Fibroblast of lung (primary cell): ENCODE results near the gene SPACDR. TPM values are rescaled to one million over a fixed set of nuclear protein-coding genes. Genes with fewer than 3 reads are reported as not detected.

Experiments
- DNase-seq, 2 donors: peaks; one replicate each; pipeline versions ENCODE4 v3.0.0 to v3.0.0-alpha.2; 2010; ENCODE audit warnings: low read depth in 2 of 2
- H2AFZ ChIP-seq: 2 replicates; pipeline ENCODE4 v1.5.1; 2012; ENCODE audit warnings: low read length, control low read depth, inconsistent platforms
- H3K27ac ChIP-seq: 2 replicates; pipeline ENCODE4 v1.5.1; 2011; ENCODE audit warnings: low read length, control low read depth; ENCODE audit not compliant: insufficient read depth
- H3K27me3 ChIP-seq: 2 replicates; pipeline ENCODE4 v1.5.1; 2011; ENCODE audit warnings: mild to moderate bottlenecking, low read length; ENCODE audit not compliant: control insufficient read depth, insufficient read depth
- H3K36me3 ChIP-seq: 2 replicates; pipeline ENCODE4 v1.5.1; 2011; ENCODE audit warnings: low read length; ENCODE audit not compliant: control insufficient read depth, insufficient read depth
- H3K4me1 ChIP-seq: 2 replicates; pipeline ENCODE4 v1.5.1; 2011; ENCODE audit warnings: low read length; ENCODE audit not compliant: control insufficient read depth, insufficient read depth; ENCODE audit errors: extremely low read depth
- H3K4me2 ChIP-seq: 2 replicates; pipeline ENCODE4 v1.5.1; 2011; ENCODE audit warnings: low read length, control low read depth; ENCODE audit not compliant: insufficient read depth; ENCODE audit errors: extremely low read depth
- H3K4me3 ChIP-seq, 4 experiments: fragments of 200-600 bp in 1 of 4; sonication (generic) in 1 of 4; replicated peaks in 1 of 4; 2 replicates each; pipeline ENCODE4 v1.5.1; 2011 to 2016; ENCODE audit warnings: low read length in 4 of 4, low read depth in 3 of 4, mild to moderate bottlenecking in 3 of 4, control low read depth in 2 of 4, inconsistent platforms in 1 of 4, mixed read lengths in 1 of 4; ENCODE audit not compliant: insufficient read depth in 1 of 4; ENCODE audit errors: control extremely low read depth in 1 of 4
- H3K79me2 ChIP-seq: 2 replicates; pipeline ENCODE4 v1.5.1; 2012; ENCODE audit warnings: mild to moderate bottlenecking, low read length, inconsistent platforms; ENCODE audit not compliant: control insufficient read depth, insufficient read depth
- H3K9ac ChIP-seq: 2 replicates; pipeline ENCODE4 v1.5.1; 2011; ENCODE audit warnings: mild to moderate bottlenecking, low read length, control low read depth; ENCODE audit not compliant: insufficient read depth
- H3K9me3 ChIP-seq: 2 replicates; pipeline ENCODE4 v1.5.1; 2012; ENCODE audit warnings: low read depth, low read length; ENCODE audit not compliant: control insufficient read depth, insufficient read depth
- H4K20me1 ChIP-seq: 2 replicates; pipeline ENCODE4 v1.5.1; 2011; ENCODE audit warnings: low read length; ENCODE audit not compliant: control insufficient read depth, insufficient read depth; ENCODE audit errors: extremely low read depth
- EZH2 ChIP-seq: IDR thresholded peaks from 2 replicates; pipeline ENCODE4 v1.5.1; 2012; ENCODE audit warnings: low read length, control low read depth, mild to moderate bottlenecking; ENCODE audit errors: missing control alignments
- polyA plus RNA-seq, 2 donors: library from polyadenylated mRNA; depleted of rRNA in 1 of 2; stranded (reverse) in 1 of 2; unstranded in 1 of 2; fragments of >200 nt; gene quantifications; 2 replicates each; pipeline ENCODE4 v1.2.1, GENCODE V29; 2011 to 2012; ENCODE audit warnings: missing spikeins in 1 of 2
- total RNA-seq: library from RNA; depleted of rRNA; stranded (reverse); fragments of >200 nt; gene quantifications from 2 replicates; pipeline ENCODE4 v1.2.1, GENCODE V29; 2014
- TF ChIP-seq, protein P1 (sequence below), 2 donors: IDR thresholded peaks in 1 of 2; conservative IDR thresholded peaks in 1 of 2; 1 replicate in 1 of 2; 2 replicates in 1 of 2; pipeline ENCODE4 v1.5.1; 2011 to 2012; ENCODE audit warnings: low read length in 2 of 2, control low read depth in 1 of 2, inconsistent platforms in 1 of 2, low read depth in 1 of 2, mild to moderate bottlenecking in 1 of 2

SPACDR gene
- total and polyA plus RNA-seq, 2 donors (not counting 1 experiment from before 2014, with no cell fraction given), result 0.25 to 0.50 TPM

DNA sequence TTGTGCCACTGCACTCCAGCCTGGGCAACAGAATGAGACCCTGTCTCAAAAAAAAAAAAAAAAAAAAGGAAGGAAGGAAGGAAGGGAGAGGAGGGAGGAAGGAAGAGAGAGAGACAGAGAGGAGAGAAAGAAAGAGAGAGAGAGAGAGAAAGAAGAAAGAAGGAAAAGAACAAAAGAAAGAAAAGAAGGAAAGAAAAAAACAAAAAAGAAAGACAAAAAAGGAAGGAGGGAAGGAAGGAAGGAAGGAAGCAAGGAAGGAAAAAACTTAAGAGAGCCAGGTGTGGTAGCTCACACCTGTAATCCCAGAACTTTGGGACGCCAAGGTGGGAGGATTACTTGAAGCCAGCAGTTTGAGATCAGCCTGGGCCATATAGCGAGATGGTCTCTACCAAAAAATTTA, 731 bp upstream of the SPACDR start:
- no peaks in the 10 kb centered on the region for H4K20me1 ChIP-seq
- no peaks in the 10 kb centered on the region for H3K27me3 ChIP-seq
- H3K4me2 ChIP-seq, result no peak overlapping the region
- H3K27ac ChIP-seq, result no peak overlapping the region
- no peak overlapping the region for H3K9ac ChIP-seq
- no peaks in the 10 kb centered on the region for H3K9me3 ChIP-seq
- DNase-seq, result no peak
- peaks cover 2% of the 10 kb centered on the region for H3K4me1 ChIP-seq
- no peak overlapping the region for H3K4me3 ChIP-seq
- H3K79me2 ChIP-seq, result no peaks in the 10 kb centered on the region
- no peak overlapping the region for H2AFZ ChIP-seq
- H3K36me3 ChIP-seq, result peaks cover 10% of the 10 kb centered on the region
- TF ChIP-seq, protein P1, sequence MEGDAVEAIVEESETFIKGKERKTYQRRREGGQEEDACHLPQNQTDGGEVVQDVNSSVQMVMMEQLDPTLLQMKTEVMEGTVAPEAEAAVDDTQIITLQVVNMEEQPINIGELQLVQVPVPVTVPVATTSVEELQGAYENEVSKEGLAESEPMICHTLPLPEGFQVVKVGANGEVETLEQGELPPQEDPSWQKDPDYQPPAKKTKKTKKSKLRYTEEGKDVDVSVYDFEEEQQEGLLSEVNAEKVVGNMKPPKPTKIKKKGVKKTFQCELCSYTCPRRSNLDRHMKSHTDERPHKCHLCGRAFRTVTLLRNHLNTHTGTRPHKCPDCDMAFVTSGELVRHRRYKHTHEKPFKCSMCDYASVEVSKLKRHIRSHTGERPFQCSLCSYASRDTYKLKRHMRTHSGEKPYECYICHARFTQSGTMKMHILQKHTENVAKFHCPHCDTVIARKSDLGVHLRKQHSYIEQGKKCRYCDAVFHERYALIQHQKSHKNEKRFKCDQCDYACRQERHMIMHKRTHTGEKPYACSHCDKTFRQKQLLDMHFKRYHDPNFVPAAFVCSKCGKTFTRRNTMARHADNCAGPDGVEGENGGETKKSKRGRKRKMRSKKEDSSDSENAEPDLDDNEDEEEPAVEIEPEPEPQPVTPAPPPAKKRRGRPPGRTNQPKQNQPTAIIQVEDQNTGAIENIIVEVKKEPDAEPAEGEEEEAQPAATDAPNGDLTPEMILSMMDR (conservative IDR thresholded peaks at IDR 0.05 in 1 of 2, IDR thresholded peaks at IDR 0.05 in 1 of 2; ENCODE audit: low read depth in 1 of 2, low read length in 2 of 2), result no peak
- TF ChIP-seq EZH2, result no peak

DNA sequence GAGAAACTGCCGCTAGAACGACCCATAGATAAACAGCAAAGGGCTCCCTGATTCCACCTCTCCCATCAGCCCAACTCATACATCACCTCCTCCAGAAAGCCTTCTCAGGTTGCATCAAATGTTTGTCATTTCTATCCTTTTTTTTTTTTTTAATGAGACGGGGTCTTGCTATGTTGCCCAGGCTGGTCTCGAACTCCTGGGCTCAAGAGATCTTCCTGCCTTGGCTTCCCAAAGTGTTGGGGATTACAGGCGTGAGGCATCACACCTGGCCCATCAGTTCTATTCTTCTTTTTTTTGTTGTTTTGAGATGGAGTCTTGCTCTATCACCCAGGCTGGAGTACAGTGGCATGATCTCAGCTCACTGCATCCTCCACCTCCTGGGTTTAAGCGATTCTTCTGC, 7.0 kb downstream of the SPACDR start:
- DNase-seq, result no peak
- Histone ChIP-seq H3K4me2 (no peak overlapping the region), H3K27me3 (no peaks in the 10 kb centered on the region), H3K4me3 (no peak overlapping the region), H3K9me3 (no peaks in the 10 kb centered on the region), H4K20me1 (no peaks in the 10 kb centered on the region), H3K4me1 (no peaks in the 10 kb centered on the region), H3K36me3 (peaks cover 2% of the 10 kb centered on the region), H3K27ac (no peak overlapping the region), H3K9ac (no peak overlapping the region), H2AFZ (no peak overlapping the region), H3K79me2 (no peaks in the 10 kb centered on the region)
- no peak for TF ChIP-seq EZH2
- TF ChIP-seq, protein P1 (conservative IDR thresholded peaks at IDR 0.05 in 1 of 2, IDR thresholded peaks at IDR 0.05 in 1 of 2; ENCODE audit: low read depth in 1 of 2, low read length in 2 of 2), result no peak

DNA sequence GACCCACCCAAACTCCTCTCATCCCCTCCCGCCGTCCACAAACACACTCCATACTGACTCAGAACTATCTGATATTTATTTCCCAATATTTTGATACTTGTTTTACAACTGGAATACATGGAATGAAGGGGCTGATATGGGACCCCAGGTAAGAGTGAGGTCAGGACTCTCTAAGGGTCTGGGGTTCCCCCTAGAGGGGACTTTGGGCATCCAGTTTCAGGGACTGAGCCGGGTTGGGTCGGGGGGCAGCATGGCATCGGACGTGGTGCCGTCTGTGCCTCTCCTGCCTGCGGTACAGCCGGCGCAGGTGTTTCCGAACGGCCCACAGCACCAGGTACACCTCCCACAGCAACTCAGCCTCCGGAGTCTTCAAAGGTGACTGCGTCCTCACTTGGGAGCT, 7.5 kb downstream of the SPACDR start:
- no peak overlapping the region for H3K9ac ChIP-seq

More for the DNA sequence above, 7.5 kb downstream of the SPACDR start:
- H3K4me2 ChIP-seq, result no peak overlapping the region
- H3K27ac ChIP-seq, result no peak overlapping the region
- TF ChIP-seq, protein P1 (conservative IDR thresholded peaks at IDR 0.05 in 1 of 2, IDR thresholded peaks at IDR 0.05 in 1 of 2; ENCODE audit: low read depth in 1 of 2, low read length in 2 of 2), result no peak
- H3K79me2 ChIP-seq, result no peaks in the 10 kb centered on the region
- no peaks in the 10 kb centered on the region for H4K20me1 ChIP-seq
- no peaks in the 10 kb centered on the region for H3K9me3 ChIP-seq
- no peaks in the 10 kb centered on the region for H3K4me1 ChIP-seq
- H3K36me3 ChIP-seq, result peaks cover 2% of the 10 kb centered on the region
- no peak overlapping the region for H3K4me3 ChIP-seq
- DNase-seq, result no peak
- H3K27me3 ChIP-seq, result no peaks in the 10 kb centered on the region
- H2AFZ ChIP-seq, result no peak overlapping the region
